CD4-positive, alpha-beta T cell treated with Interleukin-17A for 1 hour (primary cell): Measurements from ENCODE around the gene CYP27C1.
"Not testable (repeated sequence)": the region's sequence is repeated elsewhere in the genome, so short reads cannot be mapped to it uniquely, and the experiment has no call there.

ENCODE experiments used
- DNase-seq: peaks from one replicate; pipeline ENCODE4 v3.0.0-alpha.2; 2020

The CYP27C1 gene

GRCh38 chr2:127169066-127169660, 50.9 kb downstream of the CYP27C1 start:
- DNase-seq: no peak

- no peak for DNase-seq
Observed at GRCh38 chr2:127166231-127166860, 53.8 kb downstream of the CYP27C1 start.

GRCh38 chr2:127165539-127165935, 54.6 kb downstream of the CYP27C1 start:
- DNase-seq: no peak

- no peak for DNase-seq
Observed at GRCh38 chr2:127164761-127165538, 55.1 kb downstream of the CYP27C1 start.

- no peak for DNase-seq
Observed at GRCh38 chr2:127163921-127164320, 56.2 kb downstream of the CYP27C1 start.

- DNase-seq: not testable (repeated sequence)
Observed at GRCh38 chr2:127163090-127163406, 57.1 kb downstream of the CYP27C1 start.

GRCh38 chr2:127162261-127163089, 57.6 kb downstream of the CYP27C1 start:
- no peak for DNase-seq

- no peak for DNase-seq
Observed at GRCh38 chr2:127161176-127162136, 58.6 kb downstream of the CYP27C1 start.

- DNase-seq: no peak
Observed at GRCh38 chr2:127160676-127161075, 59.4 kb downstream of the CYP27C1 start.

GRCh38 chr2:127159543-127159942, 60.6 kb downstream of the CYP27C1 start:
- no peak for DNase-seq

GRCh38 chr2:127158614-127159290, 61.3 kb downstream of the CYP27C1 start:
- no peak for DNase-seq

- DNase-seq: no peak
Observed at GRCh38 chr2:127157651-127158485, 62.2 kb downstream of the CYP27C1 start.

- no peak for DNase-seq
Observed at GRCh38 chr2:127157114-127157513, 63.0 kb downstream of the CYP27C1 start.

GRCh38 chr2:127155947-127156346, 64.2 kb downstream of the CYP27C1 start:
- no peak for DNase-seq

- DNase-seq: no peak
Observed at GRCh38 chr2:127155028-127155581, 65.0 kb downstream of the CYP27C1 start.

- no peak for DNase-seq
Observed at GRCh38 chr2:127154396-127154795, 65.7 kb downstream of the CYP27C1 start.

GRCh38 chr2:127153691-127154158, 66.4 kb downstream of the CYP27C1 start:
- DNase-seq: no peak

- no peak for DNase-seq
Observed at GRCh38 chr2:127150996-127151395, 69.1 kb downstream of the CYP27C1 start.

GRCh38 chr2:127149384-127149783, 70.7 kb downstream of the CYP27C1 start:
- DNase-seq: no peak
